ENCODE data around the gene NFATC3. TPM values are rescaled to one million over a fixed set of nuclear protein-coding genes. Genes with fewer than 3 reads are reported as not detected.

Gene NFATC3
- total RNA-seq, 1 donor from 2014 or later, result 24.7 TPM

DNA sequence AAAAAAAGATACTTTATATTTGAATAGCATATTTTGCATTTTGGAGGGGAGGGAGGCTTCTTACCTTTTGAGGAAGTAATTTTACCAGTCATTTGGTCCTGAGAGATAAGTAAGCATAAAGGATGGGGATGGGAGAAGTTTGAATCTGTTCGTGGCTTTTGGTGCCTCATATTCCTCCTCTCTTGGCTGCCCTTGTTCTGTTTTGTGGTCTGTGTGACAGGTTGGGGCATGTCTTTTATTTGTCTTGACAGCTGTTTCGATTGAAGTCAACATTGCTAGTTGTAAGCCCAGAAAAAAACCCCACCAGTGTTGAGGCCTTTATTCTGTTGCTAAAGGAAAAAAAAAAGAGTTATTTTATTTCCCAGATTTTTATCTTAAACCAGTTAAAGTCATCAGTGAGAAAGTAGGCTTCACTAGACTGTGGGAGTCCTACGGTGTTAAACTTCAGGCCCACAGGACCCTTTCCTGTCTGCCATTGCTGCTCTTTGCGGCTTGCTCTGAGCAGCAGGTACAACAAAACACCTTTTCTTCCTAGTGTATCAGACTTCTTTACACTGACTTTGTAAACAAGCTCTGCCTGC is 190.5 kb downstream of the NFATC3 start:
- intact Hi-C loops (cut with micrococcal nuclease), result no loop called here
- DNase-seq, result no peak
- ATAC-seq, result no peak

- peak; percentile 70 for ATAC-seq
- intact Hi-C loops (cut with micrococcal nuclease), result no loop called here
- no peak for DNase-seq
Observed at GRCh38 chr16:68276223-68276622, 191.1 kb downstream of the NFATC3 start.

Small RNA genes lying within 50 kb of the gene (microRNA-seq; reads per million reads assigned to microRNA genes)
- gene MIR6773 (ENCODE audit: borderline number of aligned reads), result not detected

Other genes starting within 250 kb of the NFATC3 start
- 32.6 TPM for gene THAP11, start 243.1 kb upstream of the NFATC3 start, total RNA-seq
- gene NUTF2, start 238.4 kb upstream of the NFATC3 start, total RNA-seq, result 84.4 TPM
- gene CENPT, start 237.7 kb upstream of the NFATC3 start, total RNA-seq, result 20.8 TPM
- 31.8 TPM for gene EDC4, start 212.3 kb upstream of the NFATC3 start, total RNA-seq
- not detected for gene NRN1L, start 200.5 kb upstream of the NFATC3 start, total RNA-seq
- gene PSKH1, start 192.1 kb upstream of the NFATC3 start, total RNA-seq, result 18.1 TPM
- 0.37 TPM for gene CTRL, start 153.5 kb upstream of the NFATC3 start, total RNA-seq
- gene PSMB10, start 148.5 kb upstream of the NFATC3 start, total RNA-seq, result 54.1 TPM
- gene LCAT, start 141.2 kb upstream of the NFATC3 start, total RNA-seq, result 21.9 TPM
- 95.5 TPM for gene SLC12A4, start 116.7 kb upstream of the NFATC3 start, total RNA-seq
- not detected for gene DPEP3, start 104.9 kb upstream of the NFATC3 start, total RNA-seq
- 2.2 TPM for gene DPEP2, start 85.9 kb upstream of the NFATC3 start, total RNA-seq
- not detected for gene DPEP2NB, start 69.5 kb upstream of the NFATC3 start, total RNA-seq
- gene DDX28, start 62.1 kb upstream of the NFATC3 start, total RNA-seq, result 7.7 TPM
- gene DUS2, start 62.1 kb upstream of the NFATC3 start, total RNA-seq, result 4.9 TPM
- gene ESRP2, start 150.8 kb downstream of the NFATC3 start, total RNA-seq, result 0.87 TPM
- gene PLA2G15, start 160.0 kb downstream of the NFATC3 start, total RNA-seq, result 33.8 TPM
- 38.2 TPM for gene SLC7A6, start 179.2 kb downstream of the NFATC3 start, total RNA-seq
- 14.2 TPM for gene SLC7A6OS, start 225.6 kb downstream of the NFATC3 start, total RNA-seq
- 30.9 TPM for gene PRMT7, start 225.6 kb downstream of the NFATC3 start, total RNA-seq

Measured in left ventricle myocardium superior (tissue), 1 donor.